Left lung (tissue), 10 donors: Measurements from ENCODE around the gene FBXO39. TPM values are rescaled to one million over a fixed set of nuclear protein-coding genes. Genes with fewer than 3 reads are reported as not detected.

Experiments
- ATAC-seq: fragments of 200-7000 bp; cut with Tn5 transposase; one replicate; pipeline ENCODE4 v1.9.1; 2020; ENCODE audit warnings: moderate library complexity
- DNase-seq, 4 donors: peaks; one replicate each; pipeline ENCODE4 v3.0.0-alpha.2; 2013 to 2020
- H3K27ac ChIP-seq, 2 donors: fragments of 200-600 bp; sonication (generic) in 1 of 2; one replicate each; pipeline versions ENCODE4 v1.5.0 to v1.8.0; 2020 to 2021
- H3K27me3 ChIP-seq, 2 donors: fragments of 200-600 bp; sonication (generic) in 1 of 2; one replicate each; pipeline versions ENCODE4 v1.5.0 to v1.8.0; 2020 to 2021
- H3K36me3 ChIP-seq, 2 donors: fragments of 200-600 bp; sonication (generic) in 1 of 2; one replicate each; pipeline versions ENCODE4 v1.5.0 to v1.8.0; 2020 to 2021
- H3K4me1 ChIP-seq, 2 donors: fragments of 200-600 bp; one replicate each; pipeline ENCODE4 v1.8.0; 2021
- H3K4me3 ChIP-seq, 2 donors: fragments of 200-600 bp; sonication (generic) in 1 of 2; one replicate each; pipeline versions ENCODE4 v1.5.0 to v1.8.0; 2020 to 2021; ENCODE audit warnings: mild to moderate bottlenecking in 1 of 2
- H3K9me3 ChIP-seq, 2 donors: fragments of 200-600 bp; sonication (generic) in 1 of 2; one replicate each; pipeline versions ENCODE4 v1.5.0 to v1.8.0; 2020 to 2021
- intact Hi-C, 2 donors: fragments of 100-400 bp; cut with DNase I; formaldehyde crosslinking; loops; one replicate each; pipeline versions ENCODE4 v1.11.2 to v1.14.2; 2022
- polyA plus RNA-seq, 6 donors: library from polyadenylated mRNA; unstranded; fragments of 120-200 nt; gene quantifications; one replicate each; pipeline ENCODE4 v1.2.1, GENCODE V29; 2013; ENCODE audit not compliant: insufficient read length in 6 of 6
- total RNA-seq, 2 donors: library from RNA; stranded (reverse); fragmentation: NEBNext Ultra II Directional; extraction: Animal tissue kit (Norgen Biotek cat#: 25700); gene quantifications; one replicate each; pipeline ENCODE4 v1.2.1, GENCODE V29; 2021
- TF ChIP-seq, protein P1 (sequence below), 2 donors: fragments of 200-600 bp; sonication (generic) in 1 of 2; IDR thresholded peaks; one replicate each; pipeline versions ENCODE4 v1.5.0 to v1.8.0; 2021; ENCODE audit warnings: antibody characterized with exemption in 2 of 2
- donor health status: DM: no; HTN: yes; CAD: no.
- donor health status: DM: no; HTN: no; CAD: no.

FBXO39 gene
- total and polyA plus RNA-seq, 8 donors = 0.17 to 0.70 (median 0.47) TPM; not detected in 1

DNA sequence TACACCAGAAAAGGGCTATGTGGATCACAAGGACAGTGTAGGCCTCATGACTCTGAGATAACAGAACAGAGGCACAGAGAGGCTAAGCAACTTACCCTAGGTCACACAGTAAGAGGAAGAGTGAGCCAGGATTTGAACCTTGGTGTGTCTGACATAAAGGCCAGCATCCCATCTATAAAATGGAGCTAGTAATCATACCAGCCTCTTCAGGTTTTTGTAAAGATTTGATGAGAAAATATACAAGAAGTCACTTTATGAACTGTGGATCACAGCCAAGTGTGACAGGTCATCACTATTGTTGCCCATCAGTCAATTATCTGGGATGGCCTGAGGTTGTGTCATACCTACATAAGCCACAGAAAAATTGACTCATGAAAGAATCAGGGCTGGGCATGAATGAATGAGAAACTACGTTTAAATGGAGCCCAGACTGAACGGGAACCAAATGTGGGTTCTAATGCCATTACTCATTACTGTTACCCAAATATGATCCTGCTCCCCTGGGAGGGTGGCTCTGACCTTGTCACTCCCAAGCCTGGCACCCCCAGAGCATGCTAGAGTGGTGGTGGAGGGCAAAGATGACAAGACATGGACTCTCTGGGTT is 21.0 kb downstream of the FBXO39 start:
- Histone ChIP-seq H3K27me3 (peaks cover 0 to 17% of the 10 kb centered on the region in 2 donors), H3K36me3 (no peaks in the 10 kb centered on the region), H3K4me3 (no peak overlapping the region), H3K27ac (no peak overlapping the region), H3K9me3 (no peaks in the 10 kb centered on the region), H3K4me1 (no peaks in the 10 kb centered on the region)
- intact Hi-C loops = no loop called here
- ATAC-seq (no peak), DNase-seq (no peak)
- TF ChIP-seq, protein P1, sequence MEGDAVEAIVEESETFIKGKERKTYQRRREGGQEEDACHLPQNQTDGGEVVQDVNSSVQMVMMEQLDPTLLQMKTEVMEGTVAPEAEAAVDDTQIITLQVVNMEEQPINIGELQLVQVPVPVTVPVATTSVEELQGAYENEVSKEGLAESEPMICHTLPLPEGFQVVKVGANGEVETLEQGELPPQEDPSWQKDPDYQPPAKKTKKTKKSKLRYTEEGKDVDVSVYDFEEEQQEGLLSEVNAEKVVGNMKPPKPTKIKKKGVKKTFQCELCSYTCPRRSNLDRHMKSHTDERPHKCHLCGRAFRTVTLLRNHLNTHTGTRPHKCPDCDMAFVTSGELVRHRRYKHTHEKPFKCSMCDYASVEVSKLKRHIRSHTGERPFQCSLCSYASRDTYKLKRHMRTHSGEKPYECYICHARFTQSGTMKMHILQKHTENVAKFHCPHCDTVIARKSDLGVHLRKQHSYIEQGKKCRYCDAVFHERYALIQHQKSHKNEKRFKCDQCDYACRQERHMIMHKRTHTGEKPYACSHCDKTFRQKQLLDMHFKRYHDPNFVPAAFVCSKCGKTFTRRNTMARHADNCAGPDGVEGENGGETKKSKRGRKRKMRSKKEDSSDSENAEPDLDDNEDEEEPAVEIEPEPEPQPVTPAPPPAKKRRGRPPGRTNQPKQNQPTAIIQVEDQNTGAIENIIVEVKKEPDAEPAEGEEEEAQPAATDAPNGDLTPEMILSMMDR (IDR thresholded peaks at IDR 0.05) = no peak

GRCh38 chr17:6797718-6798351 is 21.8 kb downstream of the FBXO39 start:
- Histone ChIP-seq H3K4me3 (no peak overlapping the region), H3K4me1 (no peaks in the 10 kb centered on the region), H3K27ac (no peak overlapping the region), H3K9me3 (no peaks in the 10 kb centered on the region), H3K27me3 (peaks cover 0 to 12% of the 10 kb centered on the region in 2 donors), H3K36me3 (no peaks in the 10 kb centered on the region)
- ATAC-seq = no peak
- DNase-seq = no peak
- TF ChIP-seq, protein P1 (IDR thresholded peaks at IDR 0.05) = no peak
- intact Hi-C loops = no loop called here

GRCh38 chr17:6799738-6800137 is 23.7 kb downstream of the FBXO39 start:
- TF ChIP-seq, protein P1 (IDR thresholded peaks at IDR 0.05) = no peak
- ATAC-seq = no peak

DNA sequence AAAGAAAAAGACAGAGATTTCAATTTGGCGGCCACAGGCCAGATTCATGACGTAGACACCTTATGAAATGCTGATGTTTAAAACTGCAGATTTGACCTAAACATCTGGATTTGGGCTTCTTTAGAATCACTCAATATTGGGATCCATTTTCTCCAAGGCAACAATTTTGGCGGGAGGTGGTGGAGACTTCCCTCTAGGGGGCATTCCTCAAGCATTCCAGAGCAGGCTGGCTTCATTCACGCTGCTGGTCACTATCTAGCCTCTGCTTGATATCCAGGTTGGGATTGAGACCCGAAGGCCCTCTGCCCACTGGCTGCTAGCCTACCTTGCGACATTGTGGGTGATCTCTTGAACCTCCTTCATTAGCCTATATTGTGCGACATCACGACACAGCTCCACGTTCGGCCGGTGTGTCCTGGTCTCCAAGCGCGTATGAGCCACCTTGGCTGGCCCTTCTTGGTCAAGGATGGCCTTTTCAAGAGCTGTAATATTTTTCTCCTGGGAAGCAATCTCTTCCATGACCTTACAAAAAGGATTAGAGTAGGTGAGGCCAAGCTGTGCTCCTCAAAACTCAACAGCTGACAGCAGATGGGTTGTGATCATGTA is 24.5 kb downstream of the FBXO39 start:
- no peaks in the 10 kb centered on the region for H3K4me1 ChIP-seq
- H3K9me3 ChIP-seq = no peaks in the 10 kb centered on the region
- H3K27me3 ChIP-seq = peaks cover 0 to 5% of the 10 kb centered on the region in 2 donors
- intact Hi-C loops = no loop called here
- DNase-seq (no peak), ATAC-seq (no peak)
- H3K36me3 ChIP-seq = no peaks in the 10 kb centered on the region
- H3K4me3 ChIP-seq = no peak overlapping the region
- TF ChIP-seq, protein P1 (IDR thresholded peaks at IDR 0.05) = no peak
- H3K27ac ChIP-seq = no peak overlapping the region

More at GRCh38 chr17:6799738-6800137, 23.7 kb downstream of the FBXO39 start:
- Histone ChIP-seq H3K4me3 (no peak overlapping the region), H3K27ac (no peak overlapping the region), H3K9me3 (no peaks in the 10 kb centered on the region), H3K27me3 (peaks cover 0 to 5% of the 10 kb centered on the region in 2 donors), H3K4me1 (no peaks in the 10 kb centered on the region), H3K36me3 (no peaks in the 10 kb centered on the region)
- intact Hi-C loops = no loop called here
- no peak for DNase-seq

DNA sequence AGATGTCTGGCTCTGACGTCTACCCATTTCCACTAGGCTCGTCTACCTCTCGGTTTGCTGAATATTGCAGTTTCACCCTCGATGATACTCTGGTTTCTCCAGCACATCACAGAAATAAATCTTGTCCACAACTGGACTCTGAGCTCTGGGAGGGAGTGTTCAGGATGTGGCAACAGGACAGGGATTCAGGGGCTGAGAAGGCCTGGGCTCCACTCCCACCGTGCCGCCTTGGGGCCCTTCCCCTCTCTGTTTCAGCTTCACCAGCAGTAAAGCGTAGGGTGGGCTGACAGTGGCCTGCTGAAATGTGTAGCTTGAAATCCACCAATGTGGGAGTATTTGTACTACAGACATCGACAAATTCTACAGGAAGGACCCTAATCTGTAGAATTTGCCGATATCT is 35.5 kb downstream of the FBXO39 start:
- intact Hi-C loops = no loop called here
- DNase-seq (no peak), ATAC-seq (no peak)
- Histone ChIP-seq H3K9me3 (no peaks in the 10 kb centered on the region), H3K36me3 (no peaks in the 10 kb centered on the region), H3K27ac (no peak overlapping the region), H3K27me3 (peaks cover 0 to 15% of the 10 kb centered on the region in 2 donors), H3K4me1 (no peaks in the 10 kb centered on the region), H3K4me3 (no peak overlapping the region)
- TF ChIP-seq, protein P1 (IDR thresholded peaks at IDR 0.05) = no peak
